ENCODE measurements around the gene FAM151B.
"Not testable (repeated sequence)": the region's sequence is repeated elsewhere in the genome, so short reads cannot be mapped to it uniquely, and the experiment has no call there.

FAM151B gene

GRCh38 chr5:80487829-80488721 lies at the start of gene FAM151B:
FAM151B (plus strand) TSS chr5:80488100; CDS start chr5:80488124, 24 bp downstream.
- peak; percentile 69 to 84 (median 81) for DNase-seq

- DNase-seq, result no peak
Observed at GRCh38 chr5:80438739-80439138, 49.2 kb upstream of the FAM151B start.

GRCh38 chr5:80439213-80439612 lies 48.7 kb upstream of the FAM151B start:
- no peak for DNase-seq

GRCh38 chr5:80442742-80443141 lies 45.2 kb upstream of the FAM151B start:
- DNase-seq, result no peak

GRCh38 chr5:80453366-80453765 lies 34.5 kb upstream of the FAM151B start:
- DNase-seq, result no peak

- DNase-seq, result no peak
Observed at GRCh38 chr5:80463269-80463668, 24.6 kb upstream of the FAM151B start.

- DNase-seq, result no peak
Observed at GRCh38 chr5:80466669-80467485, 21.0 kb upstream of the FAM151B start.

GRCh38 chr5:80468131-80468530 lies 19.8 kb upstream of the FAM151B start:
- no peak for DNase-seq

- not testable (repeated sequence) for DNase-seq
Observed at GRCh38 chr5:80470631-80471030, 17.3 kb upstream of the FAM151B start.

GRCh38 chr5:80474929-80475328 lies 13.0 kb upstream of the FAM151B start:
- DNase-seq, result no peak

GRCh38 chr5:80479713-80480112 lies 8.2 kb upstream of the FAM151B start:
- no peak for DNase-seq

- no peak for DNase-seq
Observed at GRCh38 chr5:80480354-80480753, 7.5 kb upstream of the FAM151B start.

GRCh38 chr5:80481019-80481893 lies 6.6 kb upstream of the FAM151B start:
- DNase-seq, result peak in 2 of 6 experiments; percentile 7 to 25

GRCh38 chr5:80482578-80482977 lies 5.3 kb upstream of the FAM151B start:
- DNase-seq, result no peak

- DNase-seq, result no peak
Observed at GRCh38 chr5:80483636-80484232, 4.2 kb upstream of the FAM151B start.

GRCh38 chr5:80487444-80487828 lies 464 bp upstream of the FAM151B start:
- no peak for DNase-seq

GRCh38 chr5:80491296-80491695 lies 3.4 kb downstream of the FAM151B start:
- no peak for DNase-seq

- DNase-seq, result no peak
Observed at GRCh38 chr5:80492741-80493140, 4.8 kb downstream of the FAM151B start.

GRCh38 chr5:80493443-80493842 lies 5.5 kb downstream of the FAM151B start:
- not testable (repeated sequence) for DNase-seq

GRCh38 chr5:80495891-80496290 lies 8.0 kb downstream of the FAM151B start:
- DNase-seq, result no peak

- DNase-seq, result no peak
Observed at GRCh38 chr5:80502800-80503199, 14.9 kb downstream of the FAM151B start.

GRCh38 chr5:80503641-80504040 lies 15.7 kb downstream of the FAM151B start:
- no peak for DNase-seq

Measured in stimulated activated naive CD4-positive, alpha-beta T cell (primary cell).